ENCODE data around the gene SFXN3. TPM values are rescaled to one million over a fixed set of nuclear protein-coding genes. Genes with fewer than 3 reads are reported as not detected.

Gene SFXN3
- total RNA-seq, 4 donors from 2014 or later: 26.9 to 131 (median 101) TPM

DNA sequence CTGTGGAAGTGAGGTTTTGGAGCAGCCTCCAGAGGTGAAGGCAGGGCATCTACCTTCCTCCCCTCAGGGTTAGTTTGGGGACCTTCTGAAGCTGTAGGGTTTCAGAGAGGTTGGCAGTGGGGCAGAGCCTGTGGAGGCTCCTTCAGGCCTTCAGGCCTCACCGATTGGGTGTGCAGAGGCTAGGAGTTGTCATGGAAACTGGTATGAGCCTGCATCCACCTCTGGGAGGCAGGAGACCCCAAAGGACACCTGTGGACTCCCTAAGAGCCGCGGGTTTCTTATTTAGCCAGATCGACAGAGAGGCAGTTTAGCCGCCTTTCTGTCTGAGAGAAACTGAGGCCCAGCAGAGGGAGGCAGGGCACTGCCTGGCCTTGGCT, 29.4 kb upstream of the SFXN3 start:
- TF ChIP-seq CTCF (IDR thresholded peaks at IDR 0.05; ENCODE audit: low read depth): no peak

DNA sequence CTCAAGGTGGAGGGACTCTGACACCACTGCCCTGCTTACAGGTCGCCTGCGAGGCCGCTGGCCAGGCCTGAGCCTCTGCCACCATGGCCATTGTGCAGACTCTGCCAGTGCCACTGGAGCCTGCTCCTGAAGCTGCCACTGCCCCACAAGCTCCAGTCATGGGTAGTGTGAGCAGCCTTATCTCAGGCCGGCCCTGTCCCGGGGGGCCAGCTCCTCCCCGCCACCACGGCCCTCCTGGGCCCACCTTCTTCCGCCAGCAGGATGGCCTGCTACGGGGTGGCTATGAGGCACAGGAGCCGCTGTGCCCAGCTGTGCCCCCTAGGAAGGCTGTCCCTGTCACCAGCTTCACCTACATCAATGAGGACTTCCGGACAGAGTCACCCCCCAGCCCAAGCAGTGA, 28.6 kb upstream of the SFXN3 start:
- no peak for TF ChIP-seq CTCF (IDR thresholded peaks at IDR 0.05; ENCODE audit: low read depth)

DNA sequence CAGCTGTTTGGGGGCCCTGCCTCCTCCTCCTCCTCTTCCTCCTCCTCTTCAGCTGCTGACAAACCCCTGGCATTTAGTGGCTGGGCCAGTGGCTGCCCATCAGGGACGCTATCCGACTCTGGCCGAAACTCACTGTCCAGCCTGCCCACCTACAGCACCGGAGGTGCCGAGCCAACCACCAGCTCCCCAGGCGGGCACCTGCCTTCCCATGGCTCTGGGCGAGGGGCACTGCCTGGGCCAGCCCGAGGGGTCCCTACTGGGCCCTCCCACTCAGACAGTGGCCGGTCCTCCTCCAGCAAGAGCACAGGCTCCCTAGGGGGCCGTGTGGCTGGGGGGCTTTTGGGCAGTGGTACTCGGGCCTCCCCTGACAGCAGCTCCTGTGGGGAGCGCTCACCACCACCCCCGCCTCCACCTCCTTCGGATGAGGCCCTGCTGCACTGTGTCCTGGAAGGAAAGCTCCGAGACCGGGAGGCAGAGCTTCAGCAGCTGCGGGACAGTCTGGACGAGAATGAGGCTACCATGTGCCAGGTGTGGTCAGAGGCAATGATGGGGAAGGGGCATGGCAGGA, 27.3 kb upstream of the SFXN3 start:
- no peak for TF ChIP-seq CTCF (IDR thresholded peaks at IDR 0.05; ENCODE audit: low read depth)

DNA sequence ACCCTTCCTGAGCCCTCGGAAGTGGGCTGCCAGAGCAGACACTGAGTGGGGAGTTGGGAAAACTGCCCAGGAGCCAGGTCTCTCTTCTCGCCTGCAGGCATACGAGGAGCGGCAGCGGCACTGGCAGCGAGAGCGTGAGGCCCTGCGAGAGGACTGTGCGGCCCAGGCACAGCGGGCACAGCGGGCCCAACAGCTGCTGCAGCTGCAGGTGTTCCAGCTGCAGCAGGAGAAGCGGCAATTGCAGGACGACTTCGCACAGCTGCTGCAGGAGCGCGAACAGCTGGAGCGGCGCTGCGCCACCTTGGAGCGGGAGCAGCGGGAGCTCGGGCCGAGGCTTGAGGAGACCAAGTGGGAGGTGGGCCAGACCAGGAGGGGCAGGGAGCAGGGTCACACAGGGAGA, 25.7 kb upstream of the SFXN3 start:
- no peak for TF ChIP-seq CTCF (IDR thresholded peaks at IDR 0.05; ENCODE audit: low read depth)

- no peak for TF ChIP-seq CTCF (IDR thresholded peaks at IDR 0.05; ENCODE audit: low read depth)
These were observed 25.0 kb upstream of the SFXN3 start for GRCh38 chr10:101005869-101006567.

DNA sequence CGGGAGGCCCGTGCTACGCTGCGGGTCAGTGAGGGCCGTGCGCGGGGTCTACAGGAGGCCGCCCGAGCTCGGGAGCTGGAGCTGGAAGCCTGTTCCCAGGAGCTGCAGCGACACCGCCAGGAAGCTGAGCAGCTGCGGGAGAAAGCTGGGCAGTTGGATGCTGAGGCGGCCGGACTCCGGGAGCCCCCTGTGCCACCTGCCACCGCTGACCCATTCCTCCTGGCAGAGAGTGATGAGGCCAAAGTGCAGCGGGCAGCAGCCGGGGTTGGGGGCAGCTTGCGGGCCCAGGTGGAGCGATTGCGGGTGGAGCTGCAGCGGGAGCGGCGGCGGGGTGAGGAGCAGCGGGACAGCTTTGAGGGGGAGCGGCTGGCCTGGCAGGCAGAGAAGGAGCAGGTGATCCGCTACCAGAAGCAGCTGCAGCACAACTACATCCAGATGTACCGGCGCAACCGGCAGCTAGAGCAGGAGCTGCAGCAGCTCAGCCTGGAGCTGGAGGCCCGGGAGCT, 24.4 kb upstream of the SFXN3 start:
- TF ChIP-seq CTCF (IDR thresholded peaks at IDR 0.05; ENCODE audit: low read depth): no peak

GRCh38 chr10:101007099-101007711, 23.8 kb upstream of the SFXN3 start:
- TF ChIP-seq CTCF (IDR thresholded peaks at IDR 0.05; ENCODE audit: low read depth): no peak

Measured in subcutaneous adipose tissue (tissue), 4 donors.